Ovary (tissue), 9 donors: ENCODE data around the gene NAT8L. TPM values are rescaled to one million over a fixed set of nuclear protein-coding genes. Genes with fewer than 3 reads are reported as not detected.

Experiments used
- DNase-seq, 5 donors: peaks; one replicate each; pipeline ENCODE4 v3.0.0-alpha.2; 2019 to 2020
- H3K27ac ChIP-seq, 2 donors: fragments of 200-600 bp; one replicate each; pipeline versions ENCODE4 v1.5.1 to v1.8.0; 2019 to 2022
- H3K27me3 ChIP-seq: fragments of 200-600 bp; one replicate; pipeline ENCODE4 v1.8.0; 2022
- H3K36me3 ChIP-seq: fragments of 200-600 bp; sonication (generic); one replicate; pipeline ENCODE4 v1.5.1; 2019
- H3K4me1 ChIP-seq: one replicate; pipeline ENCODE4 v1.8.1; 2013; ENCODE audit warnings: mild to moderate bottlenecking, moderate library complexity; ENCODE audit not compliant: insufficient read depth
- H3K4me3 ChIP-seq: fragments of 200-600 bp; sonication (generic); one replicate; pipeline ENCODE4 v1.5.1; 2017
- H3K9me3 ChIP-seq, 2 donors: fragments of 200-600 bp in 1 of 2; sonication (generic) in 1 of 2; one replicate each; pipeline versions ENCODE4 v1.5.1 to v1.8.1; 2013 to 2019; ENCODE audit warnings: mild to moderate bottlenecking in 1 of 2, moderate library complexity in 1 of 2
- CTCF ChIP-seq, 3 donors: fragments of 450-650 bp in 2 of 3; fragments of 200-600 bp in 1 of 3; IDR thresholded peaks; one replicate each; pipeline versions ENCODE4 v1.5.1 to v1.8.0; 2016 to 2022; ENCODE audit warnings: antibody characterized with exemption in 3 of 3, mild to moderate bottlenecking in 1 of 3
- EP300 ChIP-seq: sonication (generic); formaldehyde crosslinking; IDR thresholded peaks from one replicate; pipeline ENCODE4 v1.6.1; 2017; ENCODE audit warnings: antibody characterized with exemption
- POLR2A ChIP-seq: fragments of 450-650 bp; IDR thresholded peaks from one replicate; pipeline ENCODE4 v1.6.1; 2017; ENCODE audit warnings: antibody characterized with exemption, mild to moderate bottlenecking, moderate library complexity
- WGBS, 3 donors: extraction: QIAGEN DNeasy Blood & Tissue Kit in 1 of 3; methylation state at CpG; one replicate each; pipeline versions ENCODE4 v1.1.5 to v1.1.7; 2013 to 2017; 5-methylcytosine and 5-hydroxymethylcytosine counted together
- intact Hi-C, 4 donors: fragments of 100-400 bp; cut with DNase I; formaldehyde crosslinking; loops; one replicate each; pipeline versions ENCODE4 v1.11.0 to v1.15.1; 2022 to 2023
- polyA plus RNA-seq, 2 donors: library from polyadenylated mRNA; stranded (reverse); fragments of 200-250 nt in 1 of 2; fragments of 350-450 nt in 1 of 2; fragmentation: Illumina TruSeq in 1 of 2; extraction: RNeasy Lipid Tissue Mini Kit (QIAGEN cat#74804) in 1 of 2; gene quantifications; one replicate each; pipeline ENCODE4 v1.2.3, GENCODE V29; 2013 to 2014
- total RNA-seq, 7 donors: library from RNA; depleted of rRNA in 2 of 7; stranded (reverse); fragments of >200 nt in 2 of 7; fragmentation: NEBNext Ultra II Directional in 3 of 7; extraction: Animal tissue kit (Norgen Biotek cat#: 25700) in 3 of 7; gene quantifications; one replicate each; pipeline versions ENCODE4 v1.1.0 to v1.2.4, GENCODE V29; 2016 to 2023
- donor health status: DM: no; HTN: no; CAD: no; lungs with moderate emphysema.
- donor health status: DM: no; HTN: no; CAD: no.
- donor health status: Bipolar disorder and iron deficiency.
- donor health status: DM: yes; HTN: yes; CAD: no.
- donor health status: DM: no; HTN: no; CAD: no.
- donor health status: DM: yes; HTN: yes; CAD: no.

The NAT8L gene
- total and polyA plus RNA-seq, 9 donors, result 0.24 to 4.1 (median 1.3) TPM

GRCh38 chr4:2040391-2041238 is 18.5 kb upstream of the NAT8L start:
- TF ChIP-seq CTCF (IDR thresholded peaks at IDR 0.05) (no peak), POLR2A (no peak), EP300 (no peak)
- H3K36me3 ChIP-seq, result no peaks in the 10 kb centered on the region
- no peak overlapping the region for H3K4me3 ChIP-seq
- no peak overlapping the region for H3K27ac ChIP-seq
- no peaks in the 10 kb centered on the region for H3K9me3 ChIP-seq
- H3K4me1 ChIP-seq, result peaks cover 6% of the 10 kb centered on the region
- no peak for DNase-seq
- H3K27me3 ChIP-seq, result peaks cover 4% of the 10 kb centered on the region
- WGBS, 3 donors, result 4 to 6% (median 4%) methylated on average over 64 to 91 of the region's 91 CpGs
- intact Hi-C loops, result no loop called here

GRCh38 chr4:2041239-2042130 is 17.6 kb upstream of the NAT8L start:
- H3K4me1 ChIP-seq, result peaks cover 6% of the 10 kb centered on the region
- DNase-seq, result peak; percentile 52 to 77 (median 64)
- H3K9me3 ChIP-seq, result no peaks in the 10 kb centered on the region
- H3K4me3 ChIP-seq, result peak overlapping the region; percentile 46
- no peak overlapping the region for H3K27ac ChIP-seq
- 0 to 1% (median 1%) methylated on average over 82 to 94 of the region's 94 CpGs for WGBS, 3 donors
- H3K27me3 ChIP-seq, result peaks cover 4% of the 10 kb centered on the region
- H3K36me3 ChIP-seq, result no peaks in the 10 kb centered on the region
- TF ChIP-seq POLR2A (no peak), CTCF (IDR thresholded peaks at IDR 0.05) (no peak), EP300 (no peak)
- intact Hi-C loops, result no loop called here

- no peak overlapping the region for H3K27ac ChIP-seq
- H3K27me3 ChIP-seq, result peaks cover 4% of the 10 kb centered on the region
- TF ChIP-seq POLR2A, result no peak
- no peak for TF ChIP-seq EP300
- TF ChIP-seq CTCF (IDR thresholded peaks at IDR 0.05), result no peak
Observed at GRCh38 chr4:2042204-2042946, 16.8 kb upstream of the NAT8L start.

GRCh38 chr4:2042947-2043395 is 16.2 kb upstream of the NAT8L start:
- no peaks in the 10 kb centered on the region for H3K9me3 ChIP-seq
- WGBS, 3 donors, result 84 to 86% (median 84%) methylated on average over 8 of the region's 8 CpGs
- no peaks in the 10 kb centered on the region for H3K36me3 ChIP-seq
- H3K4me1 ChIP-seq, result peaks cover 6% of the 10 kb centered on the region
- H3K27me3 ChIP-seq, result peaks cover 4% of the 10 kb centered on the region
- TF ChIP-seq CTCF (IDR thresholded peaks at IDR 0.05) (no peak), POLR2A (no peak), EP300 (no peak)
- DNase-seq, result no peak
- intact Hi-C loops, result no loop called here
- no peak overlapping the region for H3K4me3 ChIP-seq
- H3K27ac ChIP-seq, result no peak overlapping the region

More at GRCh38 chr4:2042204-2042946, 16.8 kb upstream of the NAT8L start:
- Histone ChIP-seq H3K4me3 (peak overlapping the region; percentile 46), H3K36me3 (no peaks in the 10 kb centered on the region), H3K9me3 (no peaks in the 10 kb centered on the region), H3K4me1 (peaks cover 6% of the 10 kb centered on the region)
- peak in 1 of 5 donors; percentile 38 for DNase-seq
- WGBS, 3 donors, result 2 to 6% (median 5%) methylated on average over 6 to 80 of the region's 80 CpGs
- intact Hi-C loops, result no loop called here
